ENCODE results near the gene DPM1.
A peak's percentile ranks its signal among the peaks of the same experiment; 100 is the strongest.
"Not testable (repeated sequence)": the region's sequence is repeated elsewhere in the genome, so short reads cannot be mapped to it uniquely, and the experiment has no call there.

The DPM1 gene

GRCh38 chr20:50980071-50980681 lies 21.8 kb upstream of the DPM1 start:
- DNase-seq (ENCODE audit: low read depth in 2 of 2): no peak

- DNase-seq (ENCODE audit: low read depth in 2 of 2): not testable (repeated sequence)
These were observed 20.2 kb upstream of the DPM1 start for GRCh38 chr20:50978533-50978932.

- no peak for DNase-seq (ENCODE audit: low read depth in 2 of 2)
These were observed 19.0 kb upstream of the DPM1 start for GRCh38 chr20:50977066-50978021.

- no peak for DNase-seq (ENCODE audit: low read depth in 2 of 2)
These were observed 17.5 kb upstream of the DPM1 start for GRCh38 chr20:50975701-50976330.

GRCh38 chr20:50969912-50970311 lies 11.6 kb upstream of the DPM1 start:
- no peak for DNase-seq (ENCODE audit: low read depth in 2 of 2)

GRCh38 chr20:50969435-50969834 lies 11.1 kb upstream of the DPM1 start:
- no peak for DNase-seq (ENCODE audit: low read depth in 2 of 2)

GRCh38 chr20:50968289-50968688 lies 10.0 kb upstream of the DPM1 start:
- no peak for DNase-seq (ENCODE audit: low read depth in 2 of 2)

GRCh38 chr20:50967586-50967985 lies 9.3 kb upstream of the DPM1 start:
- DNase-seq (ENCODE audit: low read depth in 2 of 2): no peak

GRCh38 chr20:50959543-50960126 lies 1.3 kb upstream of the DPM1 start:
- DNase-seq (ENCODE audit: low read depth in 2 of 2): no peak

GRCh38 chr20:50958615-50959542 lies 547 bp upstream of the DPM1 start, which contains the start of gene MOCS3:
Gene MOCS3 (plus strand): TSS chr20:50958818. CDS start chr20:50958843, 25 bp downstream.
- peak in 1 of 2 donors; percentile 37 for DNase-seq (ENCODE audit: low read depth in 2 of 2)

GRCh38 chr20:50957276-50957675 lies 1.1 kb downstream of the DPM1 start:
- no peak for DNase-seq (ENCODE audit: low read depth in 2 of 2)

- no peak for DNase-seq (ENCODE audit: low read depth in 2 of 2)
These were observed 4.5 kb downstream of the DPM1 start for GRCh38 chr20:50953821-50954220.

- no peak for DNase-seq (ENCODE audit: low read depth in 2 of 2)
These were observed 5.1 kb downstream of the DPM1 start for GRCh38 chr20:50953196-50953595.

GRCh38 chr20:50948132-50948785 lies 10.1 kb downstream of the DPM1 start:
- DNase-seq (ENCODE audit: low read depth in 2 of 2): no peak

GRCh38 chr20:50943069-50943468 lies 15.3 kb downstream of the DPM1 start:
- DNase-seq (ENCODE audit: low read depth in 2 of 2): no peak

GRCh38 chr20:50933589-50933988 lies 24.7 kb downstream of the DPM1 start:
- DNase-seq (ENCODE audit: low read depth in 2 of 2): no peak

- DNase-seq (ENCODE audit: low read depth in 2 of 2): no peak
These were observed 25.5 kb downstream of the DPM1 start for GRCh38 chr20:50932691-50933280.

- DNase-seq (ENCODE audit: low read depth in 2 of 2): no peak
These were observed 26.3 kb downstream of the DPM1 start for GRCh38 chr20:50932016-50932485.

GRCh38 chr20:50931306-50932015 lies 26.9 kb downstream of the DPM1 start, which contains the start of gene ADNP:
Gene ADNP (minus strand): TSS chr20:50931437. CDS start chr20:50903996, 27,441 bp downstream.
- peak; percentile 60 to 71 for DNase-seq (ENCODE audit: low read depth in 2 of 2)

All from stimulated activated CD4-positive, alpha-beta T cell treated with anti-CD3 and anti-CD28 coated beads, Interleukin-1b, Interleukin-23, amount 100 ng/mL, for 1 hour (primary cell).